Right lobe of liver (tissue), 4 donors: Measurements from ENCODE around the gene TXNIP.

ENCODE experiments used
- CTCF ChIP-seq, 4 donors: fragments of 200-600 bp in 3 of 4; fragments of 450-650 bp in 1 of 4; IDR thresholded peaks; one replicate each; pipeline versions ENCODE4 v1.5.1 to v1.8.0; 2016 to 2022; ENCODE audit warnings: antibody characterized with exemption in 4 of 4, mild to moderate bottlenecking in 2 of 4
- POLR2A ChIP-seq: fragments of 450-650 bp; IDR thresholded peaks from one replicate; pipeline ENCODE4 v1.6.1; 2017; ENCODE audit warnings: antibody characterized with exemption, mild to moderate bottlenecking
- donor health status: DM: no; HTN: no; CAD: no.
- donor health status: DM: no; HTN: no; CAD: no.
- donor health status: DM: no; HTN: yes; CAD: no.

GRCh38 chr1:145961109-145961424 is 35.3 kb downstream of the TXNIP start:
- TF ChIP-seq POLR2A, result no peak
- TF ChIP-seq CTCF (IDR thresholded peaks at IDR 0.05), result no peak
